Fibroblast of lung (primary cell): ENCODE data around the gene CAMTA1.

Experiments used
- CTCF ChIP-seq, 2 donors: IDR thresholded peaks in 1 of 2; conservative IDR thresholded peaks in 1 of 2; 1 replicate in 1 of 2; 2 replicates in 1 of 2; pipeline ENCODE4 v1.5.1; 2011 to 2012; ENCODE audit warnings: low read length in 2 of 2, control low read depth in 1 of 2, inconsistent platforms in 1 of 2, low read depth in 1 of 2, mild to moderate bottlenecking in 1 of 2
- EZH2 ChIP-seq: IDR thresholded peaks from 2 replicates; pipeline ENCODE4 v1.5.1; 2012; ENCODE audit warnings: low read length, control low read depth, mild to moderate bottlenecking; ENCODE audit errors: missing control alignments

GRCh38 chr1:7538033-7538432, 752.8 kb downstream of the CAMTA1 start:
- TF ChIP-seq CTCF (conservative IDR thresholded peaks at IDR 0.05 in 1 of 2, IDR thresholded peaks at IDR 0.05 in 1 of 2; ENCODE audit: low read depth in 1 of 2, low read length in 2 of 2) (no peak), EZH2 (no peak)
